HepG2 (cell line): ENCODE data around the gene ABCA13. TPM values are rescaled to one million over a fixed set of nuclear protein-coding genes. Genes with fewer than 3 reads are reported as not detected.

ENCODE experiments used
- AFF4 ChIP-seq: sonication (generic); formaldehyde crosslinking; IDR thresholded peaks from 2 replicates; pipeline ENCODE4 v1.4.0; 2020; ENCODE audit warnings: missing genetic modification reagents
- ARHGAP35 ChIP-seq: sonication (generic); formaldehyde crosslinking; IDR thresholded peaks from 2 replicates; pipeline ENCODE4 v1.9.0; 2022; ENCODE audit warnings: mild to moderate bottlenecking, inconsistent platforms, moderate library complexity, missing genetic modification reagents, borderline replicate concordance
- CEBPG ChIP-seq: IDR thresholded peaks from 2 replicates; pipeline ENCODE4 v1.6.1; 2016
- GTF2F1 ChIP-seq: fragments of 150-350 bp; IDR thresholded peaks from 2 replicates; pipeline ENCODE4 v1.6.1; 2014; ENCODE audit warnings: low read length
- IRX3 ChIP-seq: sonication (generic); formaldehyde crosslinking; IDR thresholded peaks from 2 replicates; pipeline ENCODE4 v1.8.1; 2023; ENCODE audit warnings: mild to moderate bottlenecking, low read depth, missing genetic modification reagents, borderline replicate concordance
- KDM1A ChIP-seq: IDR thresholded peaks from 2 replicates; pipeline ENCODE4 v1.6.1; 2016; ENCODE audit warnings: missing compliant biosample characterization
- KDM3A ChIP-seq: IDR thresholded peaks from 2 replicates; pipeline ENCODE4 v1.6.1; 2018; ENCODE audit warnings: low read depth, missing compliant biosample characterization
- MTA3 ChIP-seq: sonication (generic); formaldehyde crosslinking; IDR thresholded peaks from 2 replicates; pipeline ENCODE4 v1.4.0; 2020; ENCODE audit warnings: missing genetic modification reagents
- NCOA5 ChIP-seq: sonication (generic); formaldehyde crosslinking; IDR thresholded peaks from 2 replicates; pipeline ENCODE4 v1.4.0; 2020; ENCODE audit warnings: missing genetic modification reagents
- PHF20 ChIP-seq: sonication (generic); formaldehyde crosslinking; IDR thresholded peaks from 2 replicates; pipeline ENCODE4 v1.5.0; 2020; ENCODE audit warnings: mild to moderate bottlenecking, missing genetic modification reagents
- POLR2G ChIP-seq: fragments of 200-400 bp; formaldehyde crosslinking; IDR thresholded peaks from 2 replicates; pipeline ENCODE4 v1.6.1; 2018; ENCODE audit warnings: mild to moderate bottlenecking, low read depth, low read length, moderate library complexity
- SNAI1 ChIP-seq: sonication (generic); formaldehyde crosslinking; IDR thresholded peaks from 2 replicates; pipeline ENCODE4 v1.5.0; 2020; ENCODE audit warnings: mild to moderate bottlenecking, missing genetic modification reagents, borderline replicate concordance
- TBP ChIP-seq: sonication (generic); formaldehyde crosslinking; IDR thresholded peaks from 2 replicates; pipeline ENCODE4 v1.5.0; 2020; ENCODE audit warnings: missing genetic modification reagents
- TFDP1 ChIP-seq: IDR thresholded peaks from 2 replicates; pipeline ENCODE4 v1.6.1; 2016; ENCODE audit warnings: missing compliant biosample characterization, missing genetic modification reagents, borderline replicate concordance
- TOPORS ChIP-seq: sonication (generic); formaldehyde crosslinking; IDR thresholded peaks from 2 replicates; pipeline ENCODE4 v1.8.0; 2023; ENCODE audit warnings: mild to moderate bottlenecking, missing genetic modification reagents
- ZBTB2 ChIP-seq: sonication (generic); formaldehyde crosslinking; IDR thresholded peaks from 2 replicates; pipeline ENCODE4 v1.8.0; 2022; ENCODE audit warnings: low read depth, missing genetic modification reagents
- ZEB1 ChIP-seq: IDR thresholded peaks from 2 replicates; pipeline ENCODE4 v1.6.1; 2012; ENCODE audit warnings: mild to moderate bottlenecking, low read depth, inconsistent platforms; ENCODE audit not compliant: insufficient replicate concordance
- ZNF263 ChIP-seq: sonication (generic); formaldehyde crosslinking; IDR thresholded peaks from 2 replicates; pipeline ENCODE4 v1.4.0; 2020; ENCODE audit warnings: missing genetic modification reagents
- ZNF3 ChIP-seq: IDR thresholded peaks from 2 replicates; pipeline ENCODE4 v1.7.0; 2017; ENCODE audit warnings: inconsistent platforms
- ZNF451 ChIP-seq: sonication (generic); formaldehyde crosslinking; IDR thresholded peaks from 2 replicates; pipeline ENCODE4 v1.5.0; 2020; ENCODE audit warnings: mild to moderate bottlenecking, missing genetic modification reagents
- ZNF703 ChIP-seq: sonication (generic); formaldehyde crosslinking; IDR thresholded peaks from 2 replicates; pipeline ENCODE4 v1.5.1; 2020; ENCODE audit warnings: missing genetic modification reagents, mild to moderate bottlenecking, moderate library complexity, borderline replicate concordance
- ZNF775 ChIP-seq: sonication (generic); formaldehyde crosslinking; IDR thresholded peaks from 2 replicates; pipeline ENCODE4 v1.4.0; 2020; ENCODE audit warnings: missing genetic modification reagents, mild to moderate bottlenecking, moderate library complexity, borderline replicate concordance
- ZNF776 ChIP-seq: sonication (generic); formaldehyde crosslinking; IDR thresholded peaks from 2 replicates; pipeline ENCODE4 v1.4.0; 2020; ENCODE audit warnings: mild to moderate bottlenecking, missing genetic modification reagents
- ZNF83 ChIP-seq: sonication (generic); formaldehyde crosslinking; IDR thresholded peaks from 2 replicates; pipeline ENCODE4 v1.4.0; 2020; ENCODE audit warnings: missing genetic modification reagents, mild to moderate bottlenecking, borderline replicate concordance
- polyA plus RNA-seq, 8 experiments: library from polyadenylated mRNA; depleted of rRNA in 3 of 8; stranded (reverse) in 7 of 8; unstranded in 1 of 8; fragments of >200 nt; fragmentation: Illumina TruSeq in 4 of 8; extraction: Trizol in 4 of 8; gene quantifications; 2 replicates each; pipeline versions ENCODE4 v1.2.1 to v1.2.3, GENCODE V29; 2011 to 2016; ENCODE audit warnings: low read depth in 4 of 8, missing spikeins in 1 of 8, mixed read lengths in 1 of 8; ENCODE audit not compliant: insufficient read depth in 1 of 8
- total RNA-seq, 5 experiments: library from RNA; depleted of rRNA; stranded (reverse); fragments of >200 nt; fragmentation: Illumina TruSeq; extraction: Trizol; gene quantifications; 2 replicates each; pipeline ENCODE4 v1.2.3, GENCODE V29; 2016; ENCODE audit warnings: low read depth in 1 of 5

Gene ABCA13
- total and polyA plus RNA-seq, 2 of the 13 experiments (the other 11 are each of a cell fraction or from before 2014, with no cell fraction given), result 0.03 TPM; not detected in 1

GRCh38 chr7:48144291-48144768 is 26.9 kb upstream of the ABCA13 start (continued):
- TF ChIP-seq TFDP1 (CRISPR knock-in tag), result no peak
- no peak; the same call in 1 of the 2 replicates for TF ChIP-seq PHF20 (CRISPR knock-in tag)
- TF ChIP-seq ARHGAP35 (CRISPR knock-in tag), result no peak
- TF ChIP-seq POLR2G, result no peak
- peak; percentile 48 for TF ChIP-seq ZNF263 (CRISPR knock-in tag)
- no peak for TF ChIP-seq ZNF775
- TF ChIP-seq IRX3 (CRISPR knock-in tag), result no peak
- TF ChIP-seq KDM3A, result 0 out of 2 replicates have a peak, but pooled peaks have one; percentile 28
- TF ChIP-seq SNAI1 (CRISPR knock-in tag), result no peak
- TF ChIP-seq TOPORS (CRISPR knock-in tag), result no peak; the same call in 1 of the 2 replicates
- no peak for TF ChIP-seq ZBTB2 (CRISPR knock-in tag)
- peak; percentile 54 for TF ChIP-seq ZEB1
- peak; percentile 34; the same call in 1 of the 2 replicates for TF ChIP-seq ZNF3 (CRISPR knock-in tag)
- TF ChIP-seq NCOA5, result no peak
- TF ChIP-seq ZNF703, result no peak
- TF ChIP-seq MTA3 (CRISPR knock-in tag), result no peak
- no peak for TF ChIP-seq AFF4
- TF ChIP-seq KDM1A (CRISPR knock-in tag), result no peak
- no peak for TF ChIP-seq ZNF451 (CRISPR knock-in tag)
- no peak for TF ChIP-seq TBP (CRISPR knock-in tag)
- TF ChIP-seq GTF2F1, result no peak
- no peak for TF ChIP-seq ZNF83 (CRISPR knock-in tag)
- TF ChIP-seq ZNF776, result no peak
- TF ChIP-seq CEBPG (CRISPR knock-in tag), result peak; percentile 73; the same call in 1 of the 2 replicates
